HepG2 (cell line): ENCODE data around the gene ISG20L2. TPM values are rescaled to one million over a fixed set of nuclear protein-coding genes. Genes with fewer than 3 reads are reported as not detected.

Experiments used
- ATAC-seq: fragments of 200-7000 bp; cut with Tn5 transposase; 3 replicates; pipeline ENCODE4 v1.9.1; 2020; ENCODE audit warnings: mild to moderate bottlenecking, moderate library complexity
- BruUV-seq: library from RNA; stranded (reverse); fragments of 400-500 nt; replicated peaks from 2 replicates; lab custom pipeline; 2021; lab: Mats Ljungman, UMichigan
- CTCF ChIA-PET: fragments of 300-600 bp; formaldehyde crosslinking; extraction: SDS; loops from one replicate; lab custom pipeline; 2021; ENCODE audit warnings: low total read pairs, inconsistent platforms, low intra/inter-chr PET ratio; lab: Yijun Ruan, JAX
- POLR2A ChIA-PET: fragments of 350-600 bp; sonication (Branson Sonifier 250); formaldehyde crosslinking; loops from one replicate; lab custom pipeline; 2020; ENCODE audit warnings: antibody characterized with exemption, inconsistent platforms; lab: Yijun Ruan, JAX
- DNase-seq: peaks from one replicate; pipeline ENCODE4 v3.0.0-alpha.2; 2015; ENCODE audit warnings: low spot score
- FAIRE-seq: peaks from 3 replicates; lab custom pipeline; 2011; peaks lifted over from hg19 to GRCh38; lab: Jason Lieb, UNC
- H2AFZ ChIP-seq: one replicate; pipeline ENCODE4 v1.6.1; 2011; ENCODE audit warnings: low read length, inconsistent platforms
- H3K27ac ChIP-seq: fragments of 300-600 bp; 3 replicates; pipeline ENCODE4 v1.8.0; 2011; ENCODE audit warnings: mixed run types, mild to moderate bottlenecking, mixed read lengths, low read length, inconsistent platforms; ENCODE audit not compliant: insufficient read depth; ENCODE audit errors: extremely low read length
- H3K27me3 ChIP-seq, 2 experiments: fragments of 200-600 bp in 1 of 2; 2 replicates in 1 of 2; 3 replicates in 1 of 2; pipeline versions ENCODE4 v1.6.0 to v1.8.0; 2011; ENCODE audit warnings: low read length in 2 of 2, mild to moderate bottlenecking in 2 of 2, moderate library complexity in 2 of 2, inconsistent platforms in 1 of 2; ENCODE audit not compliant: insufficient read depth in 2 of 2, control insufficient read depth in 1 of 2
- H3K36me3 ChIP-seq, 2 experiments: fragments of 200-600 bp in 1 of 2; replicated peaks in 1 of 2; 2 replicates in 1 of 2; 3 replicates in 1 of 2; pipeline versions ENCODE4 v1.5.1 to v1.8.0; 2011; ENCODE audit warnings: low read length in 2 of 2, inconsistent platforms in 1 of 2; ENCODE audit not compliant: insufficient read depth in 2 of 2, control insufficient read depth in 1 of 2
- H3K4me1 ChIP-seq: 2 replicates; pipeline ENCODE4 v1.5.1; 2012; ENCODE audit warnings: low read length, inconsistent platforms; ENCODE audit not compliant: insufficient read depth
- H3K4me2 ChIP-seq: 2 replicates; pipeline ENCODE4 v1.6.0; 2011; ENCODE audit warnings: low read depth, low read length, inconsistent platforms
- H3K4me3 ChIP-seq, 3 experiments: fragments of 200-600 bp in 1 of 3; sonication (generic), shearing (Covaris generic) in 1 of 3; replicated peaks in 1 of 3; 2 replicates each; pipeline ENCODE4 v1.5.1; 2011 to 2016; ENCODE audit warnings: low read length in 3 of 3, inconsistent platforms in 2 of 3, low read depth in 2 of 3, mild to moderate bottlenecking in 2 of 3, control low read depth in 1 of 3, mixed read lengths in 1 of 3; ENCODE audit not compliant: insufficient read depth in 1 of 3
- H3K79me2 ChIP-seq: one replicate; pipeline ENCODE4 v1.6.1; 2011; ENCODE audit warnings: low read length, inconsistent platforms; ENCODE audit not compliant: insufficient read depth
- H3K9ac ChIP-seq: 2 replicates; pipeline ENCODE4 v1.6.0; 2011; ENCODE audit warnings: mild to moderate bottlenecking, low read depth, low read length, inconsistent platforms; ENCODE audit not compliant: insufficient read depth
- H3K9me3 ChIP-seq: 2 replicates; pipeline ENCODE4 v1.5.1; 2012; ENCODE audit warnings: mild to moderate bottlenecking, low read length
- H4K20me1 ChIP-seq: 2 replicates; pipeline ENCODE4 v1.6.0; 2011; ENCODE audit warnings: inconsistent platforms, mild to moderate bottlenecking, low read length, moderate library complexity; ENCODE audit not compliant: insufficient read depth
- BORCS8-MEF2B ChIP-seq: sonication (generic); formaldehyde crosslinking; IDR thresholded peaks from 2 replicates; pipeline ENCODE4 v1.8.0; 2022; ENCODE audit warnings: mild to moderate bottlenecking, missing genetic modification reagents
- CREB3 ChIP-seq: sonication (generic); formaldehyde crosslinking; IDR thresholded peaks from 2 replicates; pipeline ENCODE4 v1.5.0; 2020; ENCODE audit warnings: missing genetic modification reagents
- HMG20B ChIP-seq: conservative IDR thresholded peaks from 2 replicates; pipeline ENCODE4 v1.6.1; 2016; ENCODE audit warnings: missing genetic modification reagents, missing compliant biosample characterization
- ISX ChIP-seq: sonication (generic); formaldehyde crosslinking; conservative IDR thresholded peaks from 2 replicates; pipeline ENCODE4 v1.5.0; 2020; ENCODE audit warnings: missing genetic modification reagents
- KDM5A ChIP-seq: fragments of 200-600 bp; sonication (generic); IDR thresholded peaks from 2 replicates; pipeline ENCODE4 v1.7.0; 2018; ENCODE audit warnings: antibody characterized with exemption, mild to moderate bottlenecking, low read length, borderline replicate concordance
- MIER2 ChIP-seq: IDR thresholded peaks from 2 replicates; pipeline ENCODE4 v1.6.1; 2016; ENCODE audit warnings: missing biosample characterization, missing genetic modification reagents
- NAIF1 ChIP-seq: sonication (generic); formaldehyde crosslinking; IDR thresholded peaks from 2 replicates; pipeline ENCODE4 v1.5.0; 2020; ENCODE audit warnings: mild to moderate bottlenecking, missing genetic modification reagents, borderline replicate concordance
- THAP7 ChIP-seq: sonication (generic); formaldehyde crosslinking; IDR thresholded peaks from 2 replicates; pipeline ENCODE4 v1.8.1; 2023; ENCODE audit warnings: mild to moderate bottlenecking, missing genetic modification reagents
- THYN1 ChIP-seq: sonication (generic); formaldehyde crosslinking; IDR thresholded peaks from 2 replicates; pipeline ENCODE4 v1.8.1; 2023; ENCODE audit warnings: low read depth, mild to moderate bottlenecking, moderate library complexity, missing genetic modification reagents, borderline replicate concordance
- TOPORS ChIP-seq: sonication (generic); formaldehyde crosslinking; IDR thresholded peaks from 2 replicates; pipeline ENCODE4 v1.8.0; 2023; ENCODE audit warnings: mild to moderate bottlenecking, missing genetic modification reagents
- ZNF678 ChIP-seq: sonication (generic); formaldehyde crosslinking; IDR thresholded peaks from 2 replicates; pipeline ENCODE4 v1.4.0; 2020; ENCODE audit warnings: mild to moderate bottlenecking, missing genetic modification reagents
- ZNF781 ChIP-seq: sonication (generic); formaldehyde crosslinking; IDR thresholded peaks from 2 replicates; pipeline ENCODE4 v1.5.1; 2020; ENCODE audit warnings: borderline replicate concordance, mild to moderate bottlenecking, missing genetic modification reagents; ENCODE audit errors: not compliant biosample characterization
- WGBS: methylation state at CpG from one replicate; pipeline ENCODE4 v1.1.6; 2017; ENCODE audit warnings: low lambda C conversion rate; 5-methylcytosine and 5-hydroxymethylcytosine counted together
- in situ Hi-C: cut with HindIII; loops from 2 replicates; pipeline ENCODE4 v1.10.0; 2017; ENCODE audit warnings: low pct_unique_long_range_greater_than_20kb; ENCODE audit not compliant: extremely low pct_ligation_motif_present
- intact Hi-C: fragments of 100-400 bp; cut with micrococcal nuclease; formaldehyde crosslinking; loops from one replicate; pipeline ENCODE4 v1.10.0; 2022; ENCODE audit not compliant: unreplicated experiment
- polyA plus RNA-seq, 8 experiments: library from polyadenylated mRNA; depleted of rRNA in 3 of 8; stranded (reverse) in 7 of 8; unstranded in 1 of 8; fragments of >200 nt; fragmentation: Illumina TruSeq in 4 of 8; extraction: Trizol in 4 of 8; gene quantifications; 2 replicates each; pipeline versions ENCODE4 v1.2.1 to v1.2.3, GENCODE V29; 2011 to 2016; ENCODE audit warnings: low read depth in 4 of 8, missing spikeins in 1 of 8, mixed read lengths in 1 of 8; ENCODE audit not compliant: insufficient read depth in 1 of 8
- total RNA-seq, 5 experiments: library from RNA; depleted of rRNA; stranded (reverse); fragments of >200 nt; fragmentation: Illumina TruSeq; extraction: Trizol; gene quantifications; 2 replicates each; pipeline ENCODE4 v1.2.3, GENCODE V29; 2016; ENCODE audit warnings: low read depth in 1 of 5
- TF ChIP-seq, protein P1 (sequence below): sonication (generic); formaldehyde crosslinking; IDR thresholded peaks from 2 replicates; pipeline ENCODE4 v1.5.1; 2020; ENCODE audit warnings: missing genetic modification reagents, mild to moderate bottlenecking, borderline replicate concordance
- TF ChIP-seq, protein P2 (sequence below): IDR thresholded peaks from 2 replicates; pipeline ENCODE4 v1.6.1; 2016; ENCODE audit warnings: low read depth, borderline replicate concordance
- TF ChIP-seq, protein P3 (sequence below), 2 experiments: fragments of 450-650 bp in 1 of 2; sonication (generic) in 1 of 2; formaldehyde crosslinking; IDR thresholded peaks; 2 replicates each; pipeline versions ENCODE4 v1.5.0 to v1.8.0; 2020 to 2022; ENCODE audit warnings: mild to moderate bottlenecking in 1 of 2, missing genetic modification reagents in 1 of 2
- TF ChIP-seq, protein P4 (sequence below): sonication (generic); formaldehyde crosslinking; IDR thresholded peaks from 2 replicates; pipeline ENCODE4 v1.4.0; 2020; ENCODE audit warnings: missing genetic modification reagents

Gene ISG20L2
- total and polyA plus RNA-seq, 2 of the 13 experiments (the other 11 are each of a cell fraction or from before 2014, with no cell fraction given): 19.8 to 21.3 TPM

- no TSS peak for BruUV-seq
- Histone ChIP-seq H3K9ac (no peak overlapping the region), H3K27me3 (peaks cover 8 to 60% of the 10 kb centered on the region in 2 experiments), H3K4me2 (no peak overlapping the region), H4K20me1 (no peaks in the 10 kb centered on the region), H2AFZ (no peak overlapping the region), H3K79me2 (no peaks in the 10 kb centered on the region), H3K4me1 (peaks cover 32% of the 10 kb centered on the region), H3K4me3 (no peak overlapping the region), H3K36me3 (no peaks in the 10 kb centered on the region), H3K27ac (no peak overlapping the region), H3K9me3 (no peaks in the 10 kb centered on the region)
- 44% methylated on average over 4 of the region's 4 CpGs for WGBS
- ATAC-seq (no peak), DNase-seq (no peak), FAIRE-seq (no peak)
- in situ Hi-C loops: no loop called here
- ChIA-PET CTCF (interaction anchor here (1.6 kb wide), 1 partner anchor 20 kb away, joined by 3 read pairs; no protein-coding TSS in a partner anchor), POLR2A (interaction anchor here (1.1 kb wide), 1 partner anchor 20 kb away, joined by 3 read pairs; no protein-coding TSS in a partner anchor)
- intact Hi-C loops: no loop called here
- TF ChIP-seq MIER2 (no peak), THAP7 (CRISPR knock-in tag) (no peak), HMG20B (CRISPR knock-in tag) (no peak), ZNF678 (CRISPR knock-in tag) (no peak), THYN1 (CRISPR knock-in tag) (no peak), KDM5A (no peak), BORCS8-MEF2B (no peak), NAIF1 (CRISPR knock-in tag) (no peak), TOPORS (no peak), CREB3 (CRISPR knock-in tag) (no peak), ZNF781 (CRISPR knock-in tag) (no peak), ISX (no peak)
- TF ChIP-seq, protein P1, sequence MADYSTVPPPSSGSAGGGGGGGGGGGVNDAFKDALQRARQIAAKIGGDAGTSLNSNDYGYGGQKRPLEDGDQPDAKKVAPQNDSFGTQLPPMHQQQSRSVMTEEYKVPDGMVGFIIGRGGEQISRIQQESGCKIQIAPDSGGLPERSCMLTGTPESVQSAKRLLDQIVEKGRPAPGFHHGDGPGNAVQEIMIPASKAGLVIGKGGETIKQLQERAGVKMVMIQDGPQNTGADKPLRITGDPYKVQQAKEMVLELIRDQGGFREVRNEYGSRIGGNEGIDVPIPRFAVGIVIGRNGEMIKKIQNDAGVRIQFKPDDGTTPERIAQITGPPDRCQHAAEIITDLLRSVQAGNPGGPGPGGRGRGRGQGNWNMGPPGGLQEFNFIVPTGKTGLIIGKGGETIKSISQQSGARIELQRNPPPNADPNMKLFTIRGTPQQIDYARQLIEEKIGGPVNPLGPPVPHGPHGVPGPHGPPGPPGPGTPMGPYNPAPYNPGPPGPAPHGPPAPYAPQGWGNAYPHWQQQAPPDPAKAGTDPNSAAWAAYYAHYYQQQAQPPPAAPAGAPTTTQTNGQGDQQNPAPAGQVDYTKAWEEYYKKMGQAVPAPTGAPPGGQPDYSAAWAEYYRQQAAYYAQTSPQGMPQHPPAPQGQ (CRISPR knock-in tag): no peak
- TF ChIP-seq, protein P2, sequence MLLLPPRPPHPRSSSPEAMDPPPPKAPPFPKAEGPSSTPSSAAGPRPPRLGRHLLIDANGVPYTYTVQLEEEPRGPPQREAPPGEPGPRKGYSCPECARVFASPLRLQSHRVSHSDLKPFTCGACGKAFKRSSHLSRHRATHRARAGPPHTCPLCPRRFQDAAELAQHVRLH (CRISPR knock-in tag): no peak
- TF ChIP-seq, protein P3, sequence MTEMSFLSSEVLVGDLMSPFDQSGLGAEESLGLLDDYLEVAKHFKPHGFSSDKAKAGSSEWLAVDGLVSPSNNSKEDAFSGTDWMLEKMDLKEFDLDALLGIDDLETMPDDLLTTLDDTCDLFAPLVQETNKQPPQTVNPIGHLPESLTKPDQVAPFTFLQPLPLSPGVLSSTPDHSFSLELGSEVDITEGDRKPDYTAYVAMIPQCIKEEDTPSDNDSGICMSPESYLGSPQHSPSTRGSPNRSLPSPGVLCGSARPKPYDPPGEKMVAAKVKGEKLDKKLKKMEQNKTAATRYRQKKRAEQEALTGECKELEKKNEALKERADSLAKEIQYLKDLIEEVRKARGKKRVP (CRISPR knock-in tag; IDR thresholded peaks at IDR 0.05): no peak
- TF ChIP-seq, protein P4, sequence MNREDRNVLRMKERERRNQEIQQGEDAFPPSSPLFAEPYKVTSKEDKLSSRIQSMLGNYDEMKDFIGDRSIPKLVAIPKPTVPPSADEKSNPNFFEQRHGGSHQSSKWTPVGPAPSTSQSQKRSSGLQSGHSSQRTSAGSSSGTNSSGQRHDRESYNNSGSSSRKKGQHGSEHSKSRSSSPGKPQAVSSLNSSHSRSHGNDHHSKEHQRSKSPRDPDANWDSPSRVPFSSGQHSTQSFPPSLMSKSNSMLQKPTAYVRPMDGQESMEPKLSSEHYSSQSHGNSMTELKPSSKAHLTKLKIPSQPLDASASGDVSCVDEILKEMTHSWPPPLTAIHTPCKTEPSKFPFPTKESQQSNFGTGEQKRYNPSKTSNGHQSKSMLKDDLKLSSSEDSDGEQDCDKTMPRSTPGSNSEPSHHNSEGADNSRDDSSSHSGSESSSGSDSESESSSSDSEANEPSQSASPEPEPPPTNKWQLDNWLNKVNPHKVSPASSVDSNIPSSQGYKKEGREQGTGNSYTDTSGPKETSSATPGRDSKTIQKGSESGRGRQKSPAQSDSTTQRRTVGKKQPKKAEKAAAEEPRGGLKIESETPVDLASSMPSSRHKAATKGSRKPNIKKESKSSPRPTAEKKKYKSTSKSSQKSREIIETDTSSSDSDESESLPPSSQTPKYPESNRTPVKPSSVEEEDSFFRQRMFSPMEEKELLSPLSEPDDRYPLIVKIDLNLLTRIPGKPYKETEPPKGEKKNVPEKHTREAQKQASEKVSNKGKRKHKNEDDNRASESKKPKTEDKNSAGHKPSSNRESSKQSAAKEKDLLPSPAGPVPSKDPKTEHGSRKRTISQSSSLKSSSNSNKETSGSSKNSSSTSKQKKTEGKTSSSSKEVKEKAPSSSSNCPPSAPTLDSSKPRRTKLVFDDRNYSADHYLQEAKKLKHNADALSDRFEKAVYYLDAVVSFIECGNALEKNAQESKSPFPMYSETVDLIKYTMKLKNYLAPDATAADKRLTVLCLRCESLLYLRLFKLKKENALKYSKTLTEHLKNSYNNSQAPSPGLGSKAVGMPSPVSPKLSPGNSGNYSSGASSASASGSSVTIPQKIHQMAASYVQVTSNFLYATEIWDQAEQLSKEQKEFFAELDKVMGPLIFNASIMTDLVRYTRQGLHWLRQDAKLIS: no peak
Measured at GRCh38 chr1:156709031-156709430, 19.5 kb downstream of the ISG20L2 start.
